KG1 (cell line): Measurements from ENCODE around the gene RPH3AL.
"Not testable (repeated sequence)": the region's sequence is repeated elsewhere in the genome, so short reads cannot be mapped to it uniquely, and the experiment has no call there.

Experiments
- DNase-seq: peaks from one replicate; lab custom pipeline; 2025; lab: John Stamatoyannopoulos, UW

Gene RPH3AL

DNA sequence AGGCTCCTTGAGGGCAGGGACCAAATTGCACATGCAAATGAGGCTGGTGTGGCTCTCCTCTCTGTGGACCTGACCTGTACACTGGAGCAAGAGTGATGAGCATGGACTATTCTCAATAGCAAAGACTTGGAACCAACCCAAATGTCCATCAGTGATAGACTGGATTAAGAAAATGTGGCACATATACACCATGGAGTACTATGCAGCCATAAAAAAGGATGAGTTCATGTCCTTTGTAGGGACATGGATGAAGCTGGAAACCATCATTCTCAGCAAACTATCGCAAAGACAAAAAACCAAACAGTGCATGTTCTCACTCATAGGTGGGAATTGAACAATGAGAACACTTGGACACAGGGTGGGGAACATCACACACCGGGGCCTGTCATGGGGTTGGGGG is 128.0 kb downstream of the RPH3AL start:
- DNase-seq, result not testable (repeated sequence)

- no peak for DNase-seq
These were observed 128.7 kb downstream of the RPH3AL start for GRCh38 chr17:223723-224471.

- DNase-seq, result no peak
These were observed 130.4 kb downstream of the RPH3AL start for GRCh38 chr17:222172-222571.

- DNase-seq, result no peak
These were observed 132.9 kb downstream of the RPH3AL start for GRCh38 chr17:219696-220095.

GRCh38 chr17:218432-219110 is 134.0 kb downstream of the RPH3AL start:
- DNase-seq, result no peak

- DNase-seq, result no peak
These were observed 136.0 kb downstream of the RPH3AL start for GRCh38 chr17:216625-217024.

GRCh38 chr17:215563-216478 is 136.8 kb downstream of the RPH3AL start:
- DNase-seq, result not testable (repeated sequence)

DNA sequence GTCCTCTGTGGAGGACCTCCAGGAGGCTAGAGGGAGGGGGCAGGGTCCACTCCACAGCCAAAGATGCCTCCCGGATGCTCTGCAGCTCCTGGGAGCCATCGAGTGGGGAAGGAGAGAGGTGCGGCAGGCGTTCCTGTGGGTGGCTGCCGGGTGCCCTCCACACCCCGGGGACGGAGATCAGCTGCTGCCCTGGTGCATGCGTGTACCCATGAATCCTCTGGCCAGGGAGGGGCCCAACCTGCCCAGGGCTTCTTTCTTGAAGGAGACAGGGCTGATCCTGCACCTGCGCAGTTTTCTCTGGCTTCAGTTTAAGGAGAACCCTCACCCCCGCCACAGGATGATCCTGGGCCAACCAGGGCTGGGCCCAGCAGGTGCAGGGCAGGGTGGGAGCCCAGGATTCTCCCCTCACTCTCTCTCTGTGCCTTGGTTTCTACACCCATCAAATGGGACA is 137.7 kb downstream of the RPH3AL start:
- DNase-seq, result no peak

DNA sequence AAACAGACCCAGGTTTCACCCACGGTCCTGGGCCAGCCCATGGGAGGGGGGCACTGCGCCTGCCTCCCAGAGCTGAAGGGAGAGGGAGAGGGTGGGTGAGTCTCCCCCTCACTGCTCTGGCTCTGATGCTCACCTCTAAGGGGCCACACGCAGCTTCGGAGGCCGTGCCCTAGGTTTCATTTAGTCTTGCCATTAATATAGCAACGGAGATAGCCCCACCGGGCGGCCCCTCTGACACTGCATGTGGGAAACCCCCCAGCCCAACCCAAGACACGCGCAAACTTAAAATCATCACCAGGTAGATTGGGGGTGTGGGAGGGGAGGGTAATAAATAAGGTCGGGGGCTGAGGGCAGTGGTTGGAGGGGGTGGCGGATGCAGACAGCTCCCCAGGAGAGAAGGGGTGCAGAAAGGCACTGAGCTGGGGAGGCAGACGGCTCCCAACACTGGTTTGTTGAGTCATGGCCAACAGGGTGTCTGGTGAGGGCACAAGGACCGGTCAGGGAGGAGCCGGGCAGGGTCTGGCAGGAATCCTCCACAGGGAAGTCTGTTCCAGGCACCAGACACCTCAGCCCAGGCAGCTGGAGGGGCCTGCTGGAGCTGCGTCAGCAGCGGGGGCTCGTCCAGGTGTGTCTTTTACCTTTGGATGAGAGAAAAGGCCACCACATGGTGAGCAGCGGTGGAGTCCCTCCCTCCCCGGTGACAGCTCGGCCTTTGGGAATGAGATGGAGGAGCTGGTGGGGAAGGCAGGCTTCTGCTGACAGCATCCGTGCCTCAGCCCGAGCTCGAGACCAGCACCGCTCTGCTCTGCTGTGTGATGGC is 139.1 kb downstream of the RPH3AL start:
- DNase-seq, result no peak

GRCh38 chr17:210402-210801 is 142.2 kb downstream of the RPH3AL start:
- DNase-seq, result no peak

DNA sequence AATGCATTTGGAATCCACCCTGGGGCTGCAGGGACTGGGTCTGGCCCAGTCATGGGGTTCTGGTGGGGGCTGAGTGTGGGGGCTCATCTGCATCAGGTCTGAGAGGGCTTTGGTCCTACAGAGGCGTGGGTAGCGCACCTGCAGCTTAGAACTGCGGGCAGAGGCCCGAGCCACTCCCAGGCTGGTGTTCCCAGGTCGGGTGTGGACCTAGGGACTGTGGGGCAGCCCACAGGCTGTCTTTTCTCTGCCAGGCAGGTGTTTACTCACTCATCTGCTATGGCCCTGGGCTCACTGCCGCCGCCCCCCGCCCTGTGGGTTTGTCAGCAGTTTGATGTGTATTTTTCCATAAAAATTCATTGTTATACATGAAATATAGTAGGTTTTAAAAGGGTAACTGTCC is 144.2 kb downstream of the RPH3AL start:
- DNase-seq, result no peak

GRCh38 chr17:207775-208174 is 144.8 kb downstream of the RPH3AL start:
- no peak for DNase-seq

GRCh38 chr17:206941-207560 is 145.6 kb downstream of the RPH3AL start:
- no peak for DNase-seq

DNA sequence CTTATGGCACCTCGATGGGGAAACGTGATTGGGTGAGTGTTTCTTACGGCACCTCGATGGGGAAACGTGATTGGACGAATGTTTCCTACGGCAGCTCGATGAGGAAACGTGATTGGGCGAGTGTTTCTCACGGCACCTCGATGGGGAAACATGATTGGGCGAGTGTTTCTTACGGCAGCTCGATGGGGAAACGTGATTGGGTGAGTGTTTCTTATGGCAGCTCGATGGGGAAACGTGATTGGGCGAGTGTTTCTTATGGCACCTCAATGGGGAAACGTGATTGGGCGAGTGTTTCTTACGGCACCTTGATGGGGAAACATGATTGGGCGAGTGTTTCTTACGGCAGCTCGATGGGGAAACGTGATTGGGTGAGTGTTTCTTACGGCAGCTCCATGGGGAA is 146.1 kb downstream of the RPH3AL start:
- not testable (repeated sequence) for DNase-seq

GRCh38 chr17:205817-206216 is 146.8 kb downstream of the RPH3AL start:
- DNase-seq, result no peak

DNA sequence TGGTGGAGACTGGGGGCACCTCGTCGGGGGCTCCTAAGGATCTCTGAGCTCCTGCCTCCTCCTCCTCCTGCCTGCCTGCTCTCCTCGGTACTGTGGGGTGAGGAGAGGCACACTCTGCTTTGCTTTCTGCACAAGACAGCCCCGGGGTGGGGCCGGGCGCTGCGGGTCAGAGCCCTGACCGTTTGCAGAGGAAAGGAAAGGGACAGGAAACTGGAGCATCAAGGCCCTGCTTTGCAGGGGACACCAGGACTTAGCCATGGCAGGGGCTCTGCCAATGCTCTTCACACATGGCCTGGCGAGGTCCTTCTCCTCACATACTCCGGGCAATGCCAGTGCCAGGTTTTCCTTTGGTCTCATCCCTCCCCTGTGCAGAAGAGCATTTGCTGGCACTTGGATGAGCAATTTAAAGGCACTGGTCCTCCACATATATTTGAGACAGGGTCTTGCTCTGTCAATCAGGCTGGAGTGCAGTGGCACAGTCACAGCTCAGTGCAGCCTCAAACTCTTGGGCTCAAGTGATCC is 147.4 kb downstream of the RPH3AL start:
- DNase-seq, result no peak

DNA sequence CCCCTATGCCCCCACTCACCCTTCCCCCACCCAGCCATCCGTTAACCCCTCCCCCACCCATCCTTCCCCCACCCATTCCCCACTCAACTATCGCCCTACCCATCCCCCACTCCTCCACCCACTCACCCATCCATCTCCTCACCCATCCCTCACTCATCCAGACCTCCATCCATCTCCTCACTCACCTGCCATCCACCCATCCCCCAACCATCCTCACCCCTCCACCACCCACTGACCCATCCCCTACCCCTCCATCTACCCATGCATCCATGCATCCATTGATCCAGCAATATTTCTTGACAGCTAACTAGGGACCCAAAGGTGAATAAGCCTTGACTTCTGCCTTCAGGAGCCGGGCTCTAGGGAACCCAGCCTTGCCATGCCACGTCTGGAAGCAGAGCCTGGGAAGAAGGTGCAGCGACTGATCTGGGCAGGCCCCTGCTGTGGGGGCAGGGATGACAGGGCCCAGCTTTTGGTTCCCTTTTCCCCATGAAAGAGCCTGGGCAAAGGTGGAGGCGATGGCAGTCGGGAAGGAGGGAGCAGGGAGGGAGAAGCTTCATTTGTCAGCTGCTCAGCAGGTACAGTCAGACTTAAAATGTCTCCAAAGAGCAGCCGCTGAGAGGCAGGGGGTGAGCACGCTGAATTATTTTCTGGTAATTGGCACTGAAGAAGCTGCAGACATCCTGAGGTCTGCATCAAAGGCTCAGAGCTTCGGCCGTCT is 148.0 kb downstream of the RPH3AL start:
- DNase-seq, result no peak

DNA sequence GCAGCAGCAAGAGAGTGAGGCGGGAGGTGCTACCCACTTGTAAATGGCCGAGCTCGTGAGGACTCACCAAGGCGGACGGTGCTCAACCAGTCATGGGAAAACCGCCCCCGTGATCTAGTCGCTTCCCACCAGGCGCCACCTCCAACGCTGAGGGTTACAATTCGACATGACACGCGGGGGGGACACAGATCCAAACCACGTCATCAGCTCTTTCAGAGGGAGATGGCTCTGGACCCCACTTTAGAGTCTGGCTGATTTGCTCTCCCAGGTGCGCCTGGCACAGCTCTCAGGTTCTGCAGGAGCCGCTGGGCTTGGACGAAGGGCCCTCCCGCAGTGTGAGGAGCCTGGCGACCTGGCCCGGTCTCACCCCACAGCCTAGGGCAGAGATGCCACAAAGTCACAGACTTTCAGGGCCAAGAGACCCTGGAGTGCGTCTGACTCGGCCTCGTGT is 150.1 kb downstream of the RPH3AL start:
- DNase-seq, result no peak

GRCh38 chr17:201736-202135 is 150.9 kb downstream of the RPH3AL start:
- not testable (repeated sequence) for DNase-seq

DNA sequence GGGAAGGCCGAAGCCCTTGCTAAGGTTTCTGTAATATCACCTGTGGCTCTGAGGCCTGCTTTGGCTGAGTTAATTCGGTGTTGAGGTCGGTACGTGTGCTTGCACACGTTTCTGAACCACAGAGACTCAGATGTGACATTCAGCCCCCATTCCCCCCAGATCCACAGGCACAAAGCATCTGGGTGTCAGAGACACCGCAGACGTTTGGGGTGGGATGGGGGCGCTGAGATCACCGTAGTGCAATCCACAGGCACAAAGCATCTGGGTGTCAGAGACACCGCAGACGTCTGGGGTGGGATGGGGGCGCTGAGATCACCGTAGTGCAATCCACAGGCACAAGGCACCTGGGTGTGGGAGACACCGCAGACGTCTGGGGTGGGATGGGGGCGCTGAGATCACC is 151.3 kb downstream of the RPH3AL start:
- DNase-seq, result not testable (repeated sequence)
